NCI-H1105 treated with DMSO at 0.1 percent for 48 hours (cell line): ENCODE measurements around the gene COL9A1.

Source experiments
- DNase-seq: peaks from one replicate; lab custom pipeline; 2025; lab: John Stamatoyannopoulos, UW

The COL9A1 gene

GRCh38 chr6:70286905-70287304 is 16.0 kb downstream of the COL9A1 start:
- DNase-seq, result no peak

- peak; percentile 78 for DNase-seq
Measured at GRCh38 chr6:70285201-70285600, 17.7 kb downstream of the COL9A1 start.

GRCh38 chr6:70282919-70283461 is 19.9 kb downstream of the COL9A1 start:
- DNase-seq, result no peak

- no peak for DNase-seq
Measured at GRCh38 chr6:70282312-70282918, 20.5 kb downstream of the COL9A1 start.

DNA sequence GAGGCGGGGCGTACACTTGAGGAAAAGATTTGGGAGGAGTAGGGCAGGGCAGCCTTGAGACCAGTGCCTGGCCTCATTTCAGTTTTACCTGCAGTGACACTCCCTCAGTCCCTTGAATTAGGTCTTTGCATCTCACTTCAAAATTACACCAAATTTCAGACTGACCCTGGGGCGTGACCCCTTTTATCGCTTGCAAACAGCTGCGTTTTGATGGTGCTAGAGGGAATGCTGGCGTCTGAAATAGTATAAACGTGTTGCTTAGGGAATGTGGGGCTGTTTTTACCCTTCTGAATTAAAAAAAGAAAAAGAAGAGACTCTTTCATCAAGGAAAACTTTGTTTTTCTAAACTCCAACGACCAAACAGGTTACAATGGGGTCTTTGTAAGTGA is 21.0 kb downstream of the COL9A1 start:
- DNase-seq, result no peak

DNA sequence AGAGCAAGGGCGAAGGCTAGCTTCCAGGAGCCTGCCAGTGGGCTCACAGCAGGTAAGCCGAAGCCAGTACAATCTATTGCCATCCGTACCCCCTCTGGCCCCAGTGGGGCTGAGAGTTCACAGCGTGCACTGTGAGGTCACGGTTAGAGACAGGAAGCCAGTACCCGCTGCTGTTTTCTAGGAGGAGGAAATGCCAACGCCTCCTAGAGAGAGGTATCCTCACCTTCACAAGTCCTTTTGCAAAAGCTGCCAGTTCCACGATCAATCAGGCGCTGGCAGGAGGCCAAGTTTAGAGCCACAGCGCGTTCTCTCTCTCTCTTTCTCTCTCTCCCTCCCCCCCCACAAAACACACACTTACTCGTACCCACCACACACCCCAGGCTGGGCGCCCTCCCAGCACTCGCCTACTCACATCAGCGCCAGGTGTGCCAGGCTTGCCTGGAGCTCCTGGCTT is 22.5 kb downstream of the COL9A1 start:
- DNase-seq, result peak; percentile 97

DNA sequence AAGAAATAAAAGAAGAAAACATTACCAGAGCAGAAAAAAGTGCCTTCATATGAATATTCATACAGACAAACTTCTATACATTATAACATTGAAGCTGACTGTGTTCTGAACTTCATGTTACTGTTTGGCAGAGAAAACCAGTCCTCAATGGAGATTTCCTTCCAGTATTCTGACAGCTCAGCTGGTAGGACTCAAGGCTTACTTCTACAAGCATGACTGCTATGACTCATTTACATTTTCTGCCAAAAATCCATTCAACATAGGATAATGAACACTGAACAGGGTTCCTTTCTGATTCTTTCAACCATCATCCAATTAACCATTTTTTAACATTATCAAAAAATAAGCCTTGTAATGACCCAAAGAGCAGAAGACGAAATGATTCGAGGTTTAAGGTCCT is 25.4 kb downstream of the COL9A1 start:
- DNase-seq, result no peak

GRCh38 chr6:70274338-70274737 is 28.5 kb downstream of the COL9A1 start:
- DNase-seq, result no peak

DNA sequence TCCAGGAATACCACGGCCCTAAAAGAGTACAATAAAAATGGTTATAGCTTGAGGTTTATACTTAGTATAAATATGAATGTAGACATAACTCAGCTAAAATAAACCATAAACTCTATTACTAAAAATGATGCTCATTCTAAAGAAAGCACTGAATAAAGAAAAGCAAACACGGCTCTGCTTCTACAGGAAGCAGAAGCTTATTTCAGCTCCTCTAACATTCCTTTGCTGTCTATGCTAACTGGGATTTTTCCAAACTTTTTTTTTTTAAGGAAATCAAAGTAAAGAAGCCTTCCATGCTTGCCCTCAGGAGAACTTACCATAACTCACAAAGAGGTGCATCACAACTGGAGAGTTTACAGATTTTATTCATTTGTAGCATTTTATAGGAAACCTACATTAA is 30.8 kb downstream of the COL9A1 start:
- no peak for DNase-seq

- DNase-seq, result no peak
Measured at GRCh38 chr6:70270287-70271005, 32.4 kb downstream of the COL9A1 start.

DNA sequence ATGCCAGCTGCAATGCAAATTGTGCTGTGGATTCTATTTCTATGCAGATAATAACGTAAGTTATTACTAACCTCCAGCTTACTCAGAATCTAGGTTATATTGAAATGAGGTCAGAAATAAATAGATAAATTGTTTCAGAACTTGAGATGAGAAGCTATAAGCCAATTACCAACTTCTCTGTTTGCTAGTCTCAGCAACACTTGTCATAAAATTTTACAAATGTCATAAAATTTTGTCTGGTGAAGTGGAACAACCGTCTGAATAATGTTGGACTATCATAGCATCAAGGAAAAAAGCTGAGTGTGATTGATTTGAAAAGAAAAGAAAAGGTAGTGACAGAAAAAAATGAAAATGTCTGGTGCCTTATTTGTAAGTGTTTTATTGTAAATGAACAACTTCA is 36.7 kb downstream of the COL9A1 start:
- DNase-seq, result no peak

- no peak for DNase-seq
Measured at GRCh38 chr6:70264306-70264705, 38.6 kb downstream of the COL9A1 start.

DNA sequence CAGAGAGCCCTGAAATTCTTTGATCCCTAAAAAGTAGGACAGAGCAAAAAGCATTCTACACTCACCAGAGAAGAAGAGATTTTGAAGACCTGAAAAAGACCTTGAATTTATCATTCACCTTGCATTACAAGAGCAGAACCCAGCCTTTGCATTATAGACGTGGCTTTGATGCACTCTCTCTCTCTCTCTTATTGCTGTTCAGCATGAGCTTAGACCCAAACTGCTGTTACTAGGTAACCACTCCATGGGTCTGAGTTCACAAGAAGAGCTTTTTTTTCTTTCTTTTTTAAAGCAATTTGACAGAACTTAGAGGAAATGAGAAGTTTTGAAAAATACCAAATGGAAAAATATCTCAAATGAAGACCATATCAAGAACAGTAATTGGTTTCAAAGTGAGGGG is 44.4 kb downstream of the COL9A1 start:
- DNase-seq, result no peak

- DNase-seq, result no peak
Measured at GRCh38 chr6:70257768-70258273, 45.1 kb downstream of the COL9A1 start.

DNA sequence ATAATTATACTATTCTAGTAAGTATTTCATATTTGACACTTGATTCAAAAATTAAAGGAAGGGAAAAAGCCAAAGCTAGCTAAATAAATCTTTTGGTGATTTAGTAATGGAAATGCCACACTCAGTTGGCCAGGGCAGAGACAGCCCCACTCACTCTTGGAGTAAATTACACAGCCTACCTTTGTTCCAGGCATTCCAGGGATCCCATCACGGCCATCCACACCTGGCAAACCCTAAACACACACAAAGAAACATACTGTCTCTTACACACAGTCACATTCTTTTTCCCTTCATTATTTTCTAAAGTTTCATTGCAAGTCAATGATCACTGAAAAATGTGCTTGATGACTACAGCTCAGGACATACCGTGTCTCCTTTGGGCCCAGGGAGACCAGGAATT is 48.1 kb downstream of the COL9A1 start:
- DNase-seq, result no peak

DNA sequence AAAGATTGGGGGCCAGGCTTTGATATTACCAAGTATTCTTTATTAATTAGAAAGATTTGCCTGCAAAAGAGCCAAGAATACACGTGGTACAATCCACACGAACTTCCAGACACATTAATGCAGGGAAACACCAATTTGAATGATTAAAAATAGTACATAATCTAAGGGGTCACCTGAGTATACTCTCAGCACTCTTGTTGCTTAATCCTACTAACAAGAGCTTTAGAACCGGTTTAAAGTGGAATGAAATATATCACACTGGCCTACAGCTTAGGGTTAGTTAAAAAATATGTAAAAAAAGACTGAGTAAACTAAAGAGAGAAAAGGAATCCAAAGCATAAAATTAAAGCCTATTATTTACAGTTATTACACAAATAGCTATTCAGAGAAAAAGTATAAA is 49.0 kb downstream of the COL9A1 start:
- no peak for DNase-seq

GRCh38 chr6:70252604-70253003 is 50.3 kb downstream of the COL9A1 start:
- DNase-seq, result no peak

DNA sequence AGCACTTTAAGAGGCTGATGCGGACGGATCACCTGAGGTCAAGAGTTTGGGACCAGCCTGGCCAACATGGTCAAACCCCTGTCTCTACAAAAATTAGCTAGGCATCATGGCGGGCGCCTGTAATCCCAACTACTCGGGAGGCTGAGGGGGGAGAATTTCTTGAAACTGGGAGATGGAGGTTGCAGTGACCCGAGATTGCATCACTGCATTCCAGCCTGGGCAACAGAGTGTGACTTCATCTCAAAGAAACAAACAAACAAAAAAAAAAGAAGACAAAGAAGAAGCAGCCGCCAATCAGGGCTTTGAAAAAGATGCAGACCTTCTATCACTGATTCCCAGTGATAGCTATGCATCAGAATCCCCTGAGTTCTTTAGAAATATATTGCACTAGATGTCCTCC is 56.8 kb downstream of the COL9A1 start:
- no peak for DNase-seq

- DNase-seq, result no peak
Measured at GRCh38 chr6:70241991-70242420, 60.9 kb downstream of the COL9A1 start.

- DNase-seq, result no peak
Measured at GRCh38 chr6:70241031-70241430, 61.9 kb downstream of the COL9A1 start.

- no peak for DNase-seq
Measured at GRCh38 chr6:70236343-70236742, 66.5 kb downstream of the COL9A1 start.

- DNase-seq, result no peak
Measured at GRCh38 chr6:70234561-70235236, 68.2 kb downstream of the COL9A1 start.

GRCh38 chr6:70231311-70231710 is 71.6 kb downstream of the COL9A1 start:
- peak; percentile 71 for DNase-seq
